ENCODE data around the gene PPM1H. TPM values are rescaled to one million over a fixed set of nuclear protein-coding genes. Genes with fewer than 3 reads are reported as not detected.

The PPM1H gene
- total RNA-seq, 1 experiment from 2014 or later: 37.1 TPM

DNA sequence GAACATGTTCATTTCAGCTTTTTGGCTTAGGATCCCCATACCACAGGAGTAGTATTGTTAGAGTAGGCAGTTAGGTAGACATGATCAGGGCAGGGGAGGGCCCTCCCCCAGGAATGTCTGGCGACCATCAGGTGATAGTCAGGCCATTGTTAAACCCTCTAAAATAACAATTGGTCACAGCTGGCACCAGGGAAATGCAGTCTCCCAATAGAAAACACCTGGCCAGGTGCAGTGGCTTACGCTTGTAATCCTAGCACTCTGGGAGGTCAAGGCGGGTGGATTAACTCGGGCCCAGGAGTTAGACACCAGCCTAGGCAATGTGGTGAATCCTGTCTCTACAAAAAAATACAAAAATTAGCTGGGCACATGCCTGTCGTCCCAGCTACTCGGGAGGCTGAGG is 281.2 kb downstream of the PPM1H start (continued):
- TF ChIP-seq, protein P1, sequence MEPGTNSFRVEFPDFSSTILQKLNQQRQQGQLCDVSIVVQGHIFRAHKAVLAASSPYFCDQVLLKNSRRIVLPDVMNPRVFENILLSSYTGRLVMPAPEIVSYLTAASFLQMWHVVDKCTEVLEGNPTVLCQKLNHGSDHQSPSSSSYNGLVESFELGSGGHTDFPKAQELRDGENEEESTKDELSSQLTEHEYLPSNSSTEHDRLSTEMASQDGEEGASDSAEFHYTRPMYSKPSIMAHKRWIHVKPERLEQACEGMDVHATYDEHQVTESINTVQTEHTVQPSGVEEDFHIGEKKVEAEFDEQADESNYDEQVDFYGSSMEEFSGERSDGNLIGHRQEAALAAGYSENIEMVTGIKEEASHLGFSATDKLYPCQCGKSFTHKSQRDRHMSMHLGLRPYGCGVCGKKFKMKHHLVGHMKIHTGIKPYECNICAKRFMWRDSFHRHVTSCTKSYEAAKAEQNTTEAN (CRISPR knock-in tag; IDR thresholded peaks at IDR 0.05): peak; percentile 87; the same call in 1 of the 2 replicates
- no peak for TF ChIP-seq GTF2I (CRISPR knock-in tag; conservative IDR thresholded peaks at IDR 0.05)
- no peak for TF ChIP-seq ZNF263 (CRISPR knock-in tag; IDR thresholded peaks at IDR 0.05; ENCODE audit: low read depth)
- TF ChIP-seq OVOL2 (CRISPR knock-in tag; IDR thresholded peaks at IDR 0.05; ENCODE audit: borderline replicate concordance): no peak
- TF ChIP-seq CBFB (CRISPR knock-in tag; IDR thresholded peaks at IDR 0.05; ENCODE audit: low read depth): 0 out of 2 replicates have a peak, but pooled peaks have one; percentile 36
- TF ChIP-seq GABPB1 (CRISPR knock-in tag; IDR thresholded peaks at IDR 0.05): no peak
- peak; percentile 72; the same call in 1 of the 2 replicates for TF ChIP-seq SMAD4 (CRISPR knock-in tag; IDR thresholded peaks at IDR 0.05)
- peak; percentile 98; the same call in 1 of the 2 replicates for TF ChIP-seq TEAD1 (CRISPR knock-in tag; IDR thresholded peaks at IDR 0.05)
- TF ChIP-seq, protein P2, sequence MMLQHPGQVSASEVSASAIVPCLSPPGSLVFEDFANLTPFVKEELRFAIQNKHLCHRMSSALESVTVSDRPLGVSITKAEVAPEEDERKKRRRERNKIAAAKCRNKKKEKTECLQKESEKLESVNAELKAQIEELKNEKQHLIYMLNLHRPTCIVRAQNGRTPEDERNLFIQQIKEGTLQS (CRISPR knock-in tag; conservative IDR thresholded peaks at IDR 0.05): no peak
- TF ChIP-seq, protein P3, sequence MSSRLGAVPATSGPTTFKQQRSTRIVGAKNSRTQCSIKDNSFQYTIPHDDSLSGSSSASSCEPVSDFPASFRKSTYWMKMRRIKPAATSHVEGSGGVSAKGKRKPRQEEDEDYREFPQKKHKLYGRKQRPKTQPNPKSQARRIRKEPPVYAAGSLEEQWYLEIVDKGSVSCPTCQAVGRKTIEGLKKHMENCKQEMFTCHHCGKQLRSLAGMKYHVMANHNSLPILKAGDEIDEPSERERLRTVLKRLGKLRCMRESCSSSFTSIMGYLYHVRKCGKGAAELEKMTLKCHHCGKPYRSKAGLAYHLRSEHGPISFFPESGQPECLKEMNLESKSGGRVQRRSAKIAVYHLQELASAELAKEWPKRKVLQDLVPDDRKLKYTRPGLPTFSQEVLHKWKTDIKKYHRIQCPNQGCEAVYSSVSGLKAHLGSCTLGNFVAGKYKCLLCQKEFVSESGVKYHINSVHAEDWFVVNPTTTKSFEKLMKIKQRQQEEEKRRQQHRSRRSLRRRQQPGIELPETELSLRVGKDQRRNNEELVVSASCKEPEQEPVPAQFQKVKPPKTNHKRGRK (CRISPR knock-in tag; IDR thresholded peaks at IDR 0.05; ENCODE audit: borderline replicate concordance): no peak
- TF ChIP-seq, protein P4, sequence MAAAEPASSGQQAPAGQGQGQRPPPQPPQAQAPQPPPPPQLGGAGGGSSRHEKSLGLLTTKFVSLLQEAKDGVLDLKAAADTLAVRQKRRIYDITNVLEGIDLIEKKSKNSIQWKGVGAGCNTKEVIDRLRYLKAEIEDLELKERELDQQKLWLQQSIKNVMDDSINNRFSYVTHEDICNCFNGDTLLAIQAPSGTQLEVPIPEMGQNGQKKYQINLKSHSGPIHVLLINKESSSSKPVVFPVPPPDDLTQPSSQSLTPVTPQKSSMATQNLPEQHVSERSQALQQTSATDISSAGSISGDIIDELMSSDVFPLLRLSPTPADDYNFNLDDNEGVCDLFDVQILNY (CRISPR knock-in tag; IDR thresholded peaks at IDR 0.05): 0 out of 2 replicates have a peak, but pooled peaks have one; percentile 42
- no peak for TF ChIP-seq ELF4 (CRISPR knock-in tag; IDR thresholded peaks at IDR 0.05; ENCODE audit: low read depth)
- no peak for TF ChIP-seq SOX15 (CRISPR knock-in tag; IDR thresholded peaks at IDR 0.05)
- TF ChIP-seq GRHL2 (CRISPR knock-in tag; IDR thresholded peaks at IDR 0.05; ENCODE audit: insufficient replicate concordance, severe bottlenecking): no peak
- no peak for TF ChIP-seq KAT7 (CRISPR knock-in tag; IDR thresholded peaks at IDR 0.05; ENCODE audit: borderline replicate concordance)
- peak; percentile 90 for TF ChIP-seq FOXK1 (CRISPR knock-in tag; IDR thresholded peaks at IDR 0.05)
- TF ChIP-seq, protein P5, sequence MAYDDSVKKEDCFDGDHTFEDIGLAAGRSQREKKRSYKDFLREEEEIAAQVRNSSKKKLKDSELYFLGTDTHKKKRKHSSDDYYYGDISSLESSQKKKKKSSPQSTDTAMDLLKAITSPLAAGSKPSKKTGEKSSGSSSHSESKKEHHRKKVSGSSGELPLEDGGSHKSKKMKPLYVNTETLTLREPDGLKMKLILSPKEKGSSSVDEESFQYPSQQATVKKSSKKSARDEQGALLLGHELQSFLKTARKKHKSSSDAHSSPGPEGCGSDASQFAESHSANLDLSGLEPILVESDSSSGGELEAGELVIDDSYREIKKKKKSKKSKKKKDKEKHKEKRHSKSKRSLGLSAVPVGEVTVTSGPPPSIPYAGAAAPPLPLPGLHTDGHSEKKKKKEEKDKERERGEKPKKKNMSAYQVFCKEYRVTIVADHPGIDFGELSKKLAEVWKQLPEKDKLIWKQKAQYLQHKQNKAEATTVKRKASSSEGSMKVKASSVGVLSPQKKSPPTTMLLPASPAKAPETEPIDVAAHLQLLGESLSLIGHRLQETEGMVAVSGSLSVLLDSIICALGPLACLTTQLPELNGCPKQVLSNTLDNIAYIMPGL (CRISPR knock-in tag; IDR thresholded peaks at IDR 0.05): no peak
- TF ChIP-seq FOXP1 (CRISPR knock-in tag; IDR thresholded peaks at IDR 0.05; ENCODE audit: borderline replicate concordance): 0 out of 2 replicates have a peak, but pooled peaks have one; percentile 23
- TF ChIP-seq MXD4 (CRISPR knock-in tag; IDR thresholded peaks at IDR 0.05; ENCODE audit: borderline replicate concordance): no peak
- peak; percentile 44; the same call in 1 of the 2 replicates for TF ChIP-seq ZBTB21 (CRISPR knock-in tag; IDR thresholded peaks at IDR 0.05; ENCODE audit: borderline replicate concordance)
- TF ChIP-seq, protein P6, sequence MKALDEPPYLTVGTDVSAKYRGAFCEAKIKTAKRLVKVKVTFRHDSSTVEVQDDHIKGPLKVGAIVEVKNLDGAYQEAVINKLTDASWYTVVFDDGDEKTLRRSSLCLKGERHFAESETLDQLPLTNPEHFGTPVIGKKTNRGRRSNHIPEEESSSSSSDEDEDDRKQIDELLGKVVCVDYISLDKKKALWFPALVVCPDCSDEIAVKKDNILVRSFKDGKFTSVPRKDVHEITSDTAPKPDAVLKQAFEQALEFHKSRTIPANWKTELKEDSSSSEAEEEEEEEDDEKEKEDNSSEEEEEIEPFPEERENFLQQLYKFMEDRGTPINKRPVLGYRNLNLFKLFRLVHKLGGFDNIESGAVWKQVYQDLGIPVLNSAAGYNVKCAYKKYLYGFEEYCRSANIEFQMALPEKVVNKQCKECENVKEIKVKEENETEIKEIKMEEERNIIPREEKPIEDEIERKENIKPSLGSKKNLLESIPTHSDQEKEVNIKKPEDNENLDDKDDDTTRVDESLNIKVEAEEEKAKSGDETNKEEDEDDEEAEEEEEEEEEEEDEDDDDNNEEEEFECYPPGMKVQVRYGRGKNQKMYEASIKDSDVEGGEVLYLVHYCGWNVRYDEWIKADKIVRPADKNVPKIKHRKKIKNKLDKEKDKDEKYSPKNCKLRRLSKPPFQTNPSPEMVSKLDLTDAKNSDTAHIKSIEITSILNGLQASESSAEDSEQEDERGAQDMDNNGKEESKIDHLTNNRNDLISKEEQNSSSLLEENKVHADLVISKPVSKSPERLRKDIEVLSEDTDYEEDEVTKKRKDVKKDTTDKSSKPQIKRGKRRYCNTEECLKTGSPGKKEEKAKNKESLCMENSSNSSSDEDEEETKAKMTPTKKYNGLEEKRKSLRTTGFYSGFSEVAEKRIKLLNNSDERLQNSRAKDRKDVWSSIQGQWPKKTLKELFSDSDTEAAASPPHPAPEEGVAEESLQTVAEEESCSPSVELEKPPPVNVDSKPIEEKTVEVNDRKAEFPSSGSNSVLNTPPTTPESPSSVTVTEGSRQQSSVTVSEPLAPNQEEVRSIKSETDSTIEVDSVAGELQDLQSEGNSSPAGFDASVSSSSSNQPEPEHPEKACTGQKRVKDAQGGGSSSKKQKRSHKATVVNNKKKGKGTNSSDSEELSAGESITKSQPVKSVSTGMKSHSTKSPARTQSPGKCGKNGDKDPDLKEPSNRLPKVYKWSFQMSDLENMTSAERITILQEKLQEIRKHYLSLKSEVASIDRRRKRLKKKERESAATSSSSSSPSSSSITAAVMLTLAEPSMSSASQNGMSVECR (CRISPR knock-in tag; IDR thresholded peaks at IDR 0.05; ENCODE audit: borderline replicate concordance): peak; percentile 40; the same call in 1 of the 2 replicates
- TF ChIP-seq ZNF671 (CRISPR knock-in tag; IDR thresholded peaks at IDR 0.05): no peak
- TF ChIP-seq ZNF232 (CRISPR knock-in tag; IDR thresholded peaks at IDR 0.05): no peak
- no peak for TF ChIP-seq ZNF416 (CRISPR knock-in tag; IDR thresholded peaks at IDR 0.05)
- TF ChIP-seq NFE2L1 (CRISPR knock-in tag; IDR thresholded peaks at IDR 0.05): peak; percentile 61; the same call in 1 of the 2 replicates
- TF ChIP-seq, protein P7, sequence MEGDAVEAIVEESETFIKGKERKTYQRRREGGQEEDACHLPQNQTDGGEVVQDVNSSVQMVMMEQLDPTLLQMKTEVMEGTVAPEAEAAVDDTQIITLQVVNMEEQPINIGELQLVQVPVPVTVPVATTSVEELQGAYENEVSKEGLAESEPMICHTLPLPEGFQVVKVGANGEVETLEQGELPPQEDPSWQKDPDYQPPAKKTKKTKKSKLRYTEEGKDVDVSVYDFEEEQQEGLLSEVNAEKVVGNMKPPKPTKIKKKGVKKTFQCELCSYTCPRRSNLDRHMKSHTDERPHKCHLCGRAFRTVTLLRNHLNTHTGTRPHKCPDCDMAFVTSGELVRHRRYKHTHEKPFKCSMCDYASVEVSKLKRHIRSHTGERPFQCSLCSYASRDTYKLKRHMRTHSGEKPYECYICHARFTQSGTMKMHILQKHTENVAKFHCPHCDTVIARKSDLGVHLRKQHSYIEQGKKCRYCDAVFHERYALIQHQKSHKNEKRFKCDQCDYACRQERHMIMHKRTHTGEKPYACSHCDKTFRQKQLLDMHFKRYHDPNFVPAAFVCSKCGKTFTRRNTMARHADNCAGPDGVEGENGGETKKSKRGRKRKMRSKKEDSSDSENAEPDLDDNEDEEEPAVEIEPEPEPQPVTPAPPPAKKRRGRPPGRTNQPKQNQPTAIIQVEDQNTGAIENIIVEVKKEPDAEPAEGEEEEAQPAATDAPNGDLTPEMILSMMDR (IDR thresholded peaks at IDR 0.05): no peak
- TF ChIP-seq, protein P8, sequence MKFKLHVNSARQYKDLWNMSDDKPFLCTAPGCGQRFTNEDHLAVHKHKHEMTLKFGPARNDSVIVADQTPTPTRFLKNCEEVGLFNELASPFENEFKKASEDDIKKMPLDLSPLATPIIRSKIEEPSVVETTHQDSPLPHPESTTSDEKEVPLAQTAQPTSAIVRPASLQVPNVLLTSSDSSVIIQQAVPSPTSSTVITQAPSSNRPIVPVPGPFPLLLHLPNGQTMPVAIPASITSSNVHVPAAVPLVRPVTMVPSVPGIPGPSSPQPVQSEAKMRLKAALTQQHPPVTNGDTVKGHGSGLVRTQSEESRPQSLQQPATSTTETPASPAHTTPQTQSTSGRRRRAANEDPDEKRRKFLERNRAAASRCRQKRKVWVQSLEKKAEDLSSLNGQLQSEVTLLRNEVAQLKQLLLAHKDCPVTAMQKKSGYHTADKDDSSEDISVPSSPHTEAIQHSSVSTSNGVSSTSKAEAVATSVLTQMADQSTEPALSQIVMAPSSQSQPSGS (CRISPR knock-in tag; IDR thresholded peaks at IDR 0.05; ENCODE audit: borderline replicate concordance, low read depth): no peak

Measured in WTC11 (cell line).